Measurements from ENCODE around the gene UTRN.

DNA sequence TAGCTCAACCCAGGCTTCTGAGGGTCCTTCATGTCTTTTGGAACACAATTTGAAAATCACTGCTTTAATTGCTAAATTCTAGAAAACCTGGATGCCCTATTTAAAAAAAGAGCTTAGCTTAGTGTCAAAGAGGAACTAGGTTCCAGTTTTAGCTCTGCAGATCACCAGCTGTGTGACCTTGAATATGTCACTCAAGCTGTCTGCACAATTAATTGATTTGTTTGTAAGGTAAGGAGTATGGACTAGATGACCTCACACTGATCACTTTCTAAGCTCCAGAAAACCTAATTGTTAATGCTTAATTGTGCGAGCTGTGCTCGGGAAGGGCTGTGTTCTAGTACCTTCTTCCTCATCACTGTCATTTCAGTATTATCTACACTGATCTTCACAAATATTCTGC, 26.2 kb downstream of the UTRN start:
- TF ChIP-seq CTCF (conservative IDR thresholded peaks at IDR 0.05; ENCODE audit: low read length) = no peak
- TF ChIP-seq EZH2phosphoT487 (IDR thresholded peaks at IDR 0.05; ENCODE audit: borderline replicate concordance, low read depth, low read length) = no peak

Data from OCI-LY7 (cell line).